Endometrium (tissue), 2 donors: ENCODE data around the gene MED15.

Experiments used
- FAIRE-seq: peaks from 2 replicates; lab custom pipeline; 2012; peaks lifted over from hg19 to GRCh38; lab: Jason Lieb, UNC
- donor health status: control.
- donor health status: control.

MED15 gene

GRCh38 chr22:20626811-20627210 is 119.4 kb downstream of the MED15 start:
- no peak for FAIRE-seq

DNA sequence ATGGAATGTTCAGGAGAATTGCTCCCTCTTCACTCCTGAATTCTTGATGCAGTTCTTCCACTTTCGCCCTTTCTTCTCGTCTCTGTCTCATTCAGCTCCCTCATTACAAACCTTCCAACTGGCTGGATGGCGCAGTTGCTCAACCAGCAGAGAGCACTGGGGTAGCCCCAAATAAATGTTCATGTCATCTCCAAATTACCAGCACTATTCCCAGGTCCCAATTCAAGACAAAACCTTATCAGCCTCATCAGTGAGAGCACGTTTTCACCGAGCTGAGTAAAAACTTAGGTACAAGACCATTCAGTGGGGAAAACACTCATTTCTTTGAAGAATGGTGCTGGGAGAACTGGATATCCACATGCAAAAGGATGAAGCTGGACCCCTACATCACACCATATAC is 120.0 kb downstream of the MED15 start:
- FAIRE-seq, result no peak

GRCh38 chr22:20628081-20628939 is 120.9 kb downstream of the MED15 start:
- no peak for FAIRE-seq

- no peak for FAIRE-seq
These were observed 122.0 kb downstream of the MED15 start for GRCh38 chr22:20629401-20629800.

DNA sequence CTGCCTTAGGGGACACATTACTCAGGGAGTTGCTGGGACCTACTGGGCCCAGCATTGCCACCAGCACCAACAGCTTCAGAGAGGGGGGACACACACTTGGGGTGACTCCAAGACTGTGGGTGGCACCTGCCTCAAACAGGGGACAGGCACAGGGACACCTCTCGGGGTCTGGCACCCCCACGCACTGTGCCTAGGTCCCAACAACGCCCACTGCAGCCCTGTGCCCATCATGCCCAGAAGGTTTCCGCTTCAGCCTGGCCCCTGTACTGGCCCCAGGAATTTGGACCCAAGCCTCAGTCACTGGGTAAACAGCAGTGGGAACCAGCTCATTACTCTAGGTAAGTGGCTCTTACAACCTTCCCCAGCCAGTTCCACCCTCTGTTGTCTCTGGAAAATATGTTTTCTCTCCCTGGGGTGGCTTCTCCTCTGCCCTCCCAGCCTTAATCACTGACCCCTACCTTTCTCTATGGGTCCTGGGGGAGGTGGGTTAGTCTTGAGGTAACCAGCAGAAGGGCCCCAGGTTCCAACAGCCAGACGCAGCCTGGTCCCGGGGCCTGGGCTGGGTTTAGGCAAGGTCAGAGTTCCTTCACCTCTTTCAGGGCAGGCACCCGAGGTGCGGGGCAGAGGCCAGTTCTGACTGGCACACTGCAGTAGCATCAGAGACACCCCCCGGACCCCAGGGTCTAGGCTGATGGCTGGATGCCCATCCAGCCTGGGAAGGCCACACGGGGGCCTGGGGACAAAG is 123.6 kb downstream of the MED15 start:
- no peak for FAIRE-seq

DNA sequence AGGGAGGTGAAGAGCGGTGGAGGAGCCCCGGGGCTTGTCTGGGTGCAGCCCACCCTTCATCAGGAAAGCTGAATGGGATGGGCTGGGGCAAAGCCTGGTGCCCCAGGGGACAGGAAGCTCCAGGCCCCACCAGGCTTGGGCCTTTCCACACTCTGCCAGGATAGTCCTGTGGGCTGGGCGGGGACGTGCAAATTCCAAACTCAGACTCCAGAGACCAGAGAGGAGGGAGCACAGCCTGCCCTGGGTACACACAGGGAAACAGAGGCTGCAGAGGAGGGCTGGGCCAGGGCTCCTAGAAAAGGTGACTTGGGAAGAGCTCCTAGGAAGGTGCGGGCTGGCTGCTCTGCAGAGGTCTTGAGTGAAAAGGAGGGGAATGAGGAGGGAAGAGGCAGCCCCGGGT is 124.7 kb downstream of the MED15 start:
- no peak for FAIRE-seq

GRCh38 chr22:20632518-20632917 is 125.1 kb downstream of the MED15 start:
- FAIRE-seq, result no peak

DNA sequence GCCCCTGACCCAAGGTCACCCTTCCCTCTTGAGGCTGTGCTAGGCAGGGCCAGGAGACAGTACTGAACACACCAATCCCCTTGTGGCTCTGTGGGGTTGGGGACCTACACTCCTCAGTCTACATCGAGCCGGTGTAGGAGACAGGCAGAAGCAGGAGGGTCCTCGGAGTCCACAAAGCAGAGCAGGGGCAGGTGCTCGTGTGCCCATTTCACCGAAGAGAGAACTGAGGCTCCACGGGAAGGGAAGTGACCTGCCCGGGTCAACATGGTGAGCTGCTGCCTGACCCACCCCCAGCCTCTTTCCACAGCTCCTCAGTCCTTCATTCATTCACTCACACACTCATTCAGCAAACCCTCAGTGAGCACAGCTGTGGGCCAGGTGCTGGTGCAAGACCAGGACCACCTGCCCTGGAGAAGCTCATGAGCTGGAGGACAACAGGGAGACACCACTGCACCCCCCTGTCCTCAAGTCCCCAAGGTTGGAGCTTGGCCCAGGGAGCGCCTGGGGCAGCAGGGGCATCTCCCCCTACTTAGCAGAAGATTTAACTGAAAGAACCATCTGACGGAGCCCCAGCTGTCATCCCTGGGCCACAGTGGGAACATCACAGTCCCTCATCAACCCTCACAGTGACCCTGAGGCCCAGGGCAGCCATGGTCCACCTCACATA is 127.3 kb downstream of the MED15 start:
- no peak for FAIRE-seq

DNA sequence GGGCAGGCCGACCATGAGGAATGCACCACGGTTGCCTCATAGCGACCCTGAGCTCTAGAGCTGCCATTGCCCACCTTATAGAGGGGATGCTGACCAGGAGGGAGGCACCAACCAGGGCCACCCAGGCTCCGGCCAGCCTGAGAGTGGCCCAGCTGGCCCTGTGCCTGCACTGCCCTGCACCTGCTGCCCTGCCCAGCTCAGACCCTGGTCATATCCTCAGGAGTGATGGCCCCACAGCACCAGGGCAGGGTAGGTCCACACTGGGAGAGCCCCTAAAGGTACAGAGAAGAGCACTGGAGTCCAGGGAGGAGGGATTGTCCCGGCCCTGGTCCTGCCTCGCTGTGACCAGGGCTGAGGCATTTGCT is 127.8 kb downstream of the MED15 start:
- no peak for FAIRE-seq

- no peak for FAIRE-seq
These were observed 128.8 kb downstream of the MED15 start for GRCh38 chr22:20636075-20636812.

DNA sequence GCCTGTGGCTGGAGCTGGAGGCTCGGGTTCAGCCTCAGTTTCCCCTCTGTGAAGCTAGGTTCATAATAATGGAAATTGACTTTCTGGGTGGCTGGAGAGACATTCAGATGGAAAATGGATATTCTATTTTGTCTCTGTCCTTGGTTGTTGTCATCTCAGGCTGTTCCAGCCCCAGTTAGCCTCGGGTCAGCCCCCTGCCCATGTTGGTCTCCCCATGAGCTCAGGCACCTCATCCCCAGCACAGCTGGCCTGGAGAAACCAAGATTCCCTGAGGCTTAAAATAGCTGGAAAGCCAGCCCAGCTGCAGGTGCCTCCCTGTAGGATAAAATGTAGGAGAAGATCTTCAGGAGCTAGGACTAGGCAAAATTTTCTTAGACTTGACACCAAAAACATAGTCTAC is 129.5 kb downstream of the MED15 start:
- FAIRE-seq, result no peak
